BLaER1 treated with 17β-estradiol and CSF1 and Interleukin-3, amounts not matched to agents 10 nM and 100 nM (cell line): ENCODE data around the gene ADIPOQ.

Experiments
- H3K27ac ChIP-seq, 11 experiments: shearing (Covaris generic); formaldehyde crosslinking; 2 replicates each; pipeline ENCODE4 v1.8.1; 2022
- H3K27me3 ChIP-seq, 11 experiments: shearing (Covaris generic); formaldehyde crosslinking; 2 replicates each; pipeline ENCODE4 v1.8.1; 2022
- H3K36me3 ChIP-seq, 11 experiments: shearing (Covaris generic); formaldehyde crosslinking; 2 replicates each; pipeline ENCODE4 v1.8.1; 2022
- H3K4me1 ChIP-seq, 10 experiments: shearing (Covaris generic); formaldehyde crosslinking; 2 replicates each; pipeline ENCODE4 v1.8.1; 2022
- H3K4me2 ChIP-seq, 11 experiments: shearing (Covaris generic); formaldehyde crosslinking; 2 replicates each; pipeline ENCODE4 v1.8.1; 2022
- H3K4me3 ChIP-seq, 10 experiments: shearing (Covaris generic); formaldehyde crosslinking; 2 replicates each; pipeline ENCODE4 v1.8.1; 2022
- H3K9ac ChIP-seq, 11 experiments: shearing (Covaris generic); formaldehyde crosslinking; 2 replicates each; pipeline ENCODE4 v1.8.1; 2022
- H3K9me3 ChIP-seq, 11 experiments: shearing (Covaris generic); formaldehyde crosslinking; replicated peaks in 1 of 11; 2 replicates each; pipeline ENCODE4 v1.8.1; 2022
- H4K20me1 ChIP-seq, 11 experiments: shearing (Covaris generic); formaldehyde crosslinking; 2 replicates each; pipeline ENCODE4 v1.8.1; 2022
- Cebpa-rat ChIP-seq, 11 experiments: shearing (Covaris generic); IDR thresholded peaks; 2 replicates each; pipeline ENCODE4 v1.8.1; 2022

Gene ADIPOQ

GRCh38 chr3:186825294-186825821, 17.2 kb upstream of the ADIPOQ start:
- Histone ChIP-seq H3K9me3 (no peaks in the 10 kb centered on the region), H3K4me2 (peak overlapping the region; percentile 90 to 100 (median 95)), H3K4me1 (peaks cover 26 to 44% (median 34%) of the 10 kb centered on the region in 10 experiments), H3K36me3 (no peaks in the 10 kb centered on the region), H4K20me1 (peaks cover 0 to 18% (median 3%) of the 10 kb centered on the region in 11 experiments; a peak in 5 of 22 replicates), H3K9ac (peak overlapping the region in 8 of 11 experiments; percentile 88 to 95 (median 92); a peak in 14 of 22 replicates), H3K4me3 (peak overlapping the region in 7 of 10 experiments; percentile 75 to 87 (median 79); a peak in 12 of 20 replicates), H3K27me3 (peaks cover 52 to 65% (median 58%) of the 10 kb centered on the region in 11 experiments), H3K27ac (peak overlapping the region in 7 of 11 experiments; percentile 26 to 92 (median 53); a peak in 11 of 22 replicates)
- TF ChIP-seq Cebpa-rat (IDR thresholded peaks at IDR 0.05): no peak

- Histone ChIP-seq H3K36me3 (no peaks in the 10 kb centered on the region), H3K27ac (peak overlapping the region in 7 of 11 experiments; percentile 31 to 92 (median 89); a peak in 11 of 22 replicates), H4K20me1 (peaks cover 0 to 18% (median 3%) of the 10 kb centered on the region in 11 experiments; a peak in 5 of 22 replicates), H3K9ac (peak overlapping the region in 9 of 11 experiments; percentile 80 to 95 (median 92); a peak in 15 of 22 replicates), H3K4me3 (peak overlapping the region; percentile 69 to 87 (median 79); a peak in 18 of 20 replicates), H3K27me3 (peaks cover 52 to 69% (median 60%) of the 10 kb centered on the region in 11 experiments), H3K4me1 (peaks cover 26 to 44% (median 34%) of the 10 kb centered on the region in 10 experiments), H3K4me2 (peak overlapping the region; percentile 90 to 100 (median 95)), H3K9me3 (no peaks in the 10 kb centered on the region)
- TF ChIP-seq Cebpa-rat (IDR thresholded peaks at IDR 0.05): no peak
Measured at GRCh38 chr3:186825872-186826409, 16.6 kb upstream of the ADIPOQ start.

- peak overlapping the region in 7 of 11 experiments; percentile 31 to 92 (median 89); a peak in 13 of 22 replicates for H3K27ac ChIP-seq
Measured at GRCh38 chr3:186826410-186826975, 16.0 kb upstream of the ADIPOQ start.

GRCh38 chr3:186826976-186827857, 15.3 kb upstream of the ADIPOQ start:
- H3K9ac ChIP-seq: peak overlapping the region; percentile 80 to 95 (median 91)
- peak in 9 of 11 experiments; percentile 52 to 89 (median 74); a peak in 15 of 22 replicates for TF ChIP-seq Cebpa-rat (IDR thresholded peaks at IDR 0.05)
- peaks cover 52 to 69% (median 60%) of the 10 kb centered on the region in 11 experiments for H3K27me3 ChIP-seq
- H3K36me3 ChIP-seq: no peaks in the 10 kb centered on the region
- H3K9me3 ChIP-seq: no peaks in the 10 kb centered on the region
- H3K27ac ChIP-seq: peak overlapping the region; percentile 42 to 92 (median 91); a peak in 21 of 22 replicates
- H4K20me1 ChIP-seq: peaks cover 0 to 18% (median 3%) of the 10 kb centered on the region in 11 experiments; a peak in 5 of 22 replicates
- peaks cover 26 to 53% (median 38%) of the 10 kb centered on the region in 10 experiments for H3K4me1 ChIP-seq
- peak overlapping the region; percentile 69 to 87 (median 79) for H3K4me3 ChIP-seq
- peak overlapping the region; percentile 90 to 100 (median 95) for H3K4me2 ChIP-seq

More at GRCh38 chr3:186826410-186826975, 16.0 kb upstream of the ADIPOQ start:
- H3K36me3 ChIP-seq: no peaks in the 10 kb centered on the region
- peaks cover 26 to 46% (median 35%) of the 10 kb centered on the region in 10 experiments for H3K4me1 ChIP-seq
- H4K20me1 ChIP-seq: peaks cover 0 to 18% (median 3%) of the 10 kb centered on the region in 11 experiments; a peak in 5 of 22 replicates
- H3K9me3 ChIP-seq: no peaks in the 10 kb centered on the region
- H3K4me3 ChIP-seq: peak overlapping the region; percentile 69 to 87 (median 79); a peak in 18 of 20 replicates
- peaks cover 52 to 69% (median 60%) of the 10 kb centered on the region in 11 experiments for H3K27me3 ChIP-seq
- peak overlapping the region; percentile 90 to 100 (median 95) for H3K4me2 ChIP-seq
- TF ChIP-seq Cebpa-rat (IDR thresholded peaks at IDR 0.05): no peak
- H3K9ac ChIP-seq: peak overlapping the region in 9 of 11 experiments; percentile 80 to 95 (median 92); a peak in 16 of 22 replicates

- peaks cover 0 to 18% (median 3%) of the 10 kb centered on the region in 11 experiments; a peak in 5 of 22 replicates for H4K20me1 ChIP-seq
- H3K9ac ChIP-seq: no peak overlapping the region
- peaks cover 26 to 58% (median 38%) of the 10 kb centered on the region in 10 experiments for H3K4me1 ChIP-seq
- H3K4me3 ChIP-seq: no peak overlapping the region
- no peak for TF ChIP-seq Cebpa-rat (IDR thresholded peaks at IDR 0.05)
- no peak overlapping the region for H3K27ac ChIP-seq
- H3K4me2 ChIP-seq: peak overlapping the region in 1 of 11 experiments; percentile 93; a peak in 2 of 22 replicates
- no peaks in the 10 kb centered on the region for H3K9me3 ChIP-seq
- peaks cover 52 to 69% (median 60%) of the 10 kb centered on the region in 11 experiments for H3K27me3 ChIP-seq
- H3K36me3 ChIP-seq: no peaks in the 10 kb centered on the region
Measured at GRCh38 chr3:186828340-186828739, 14.2 kb upstream of the ADIPOQ start.

- Histone ChIP-seq H3K4me1 (peaks cover 0 to 28% (median 9%) of the 10 kb centered on the region in 10 experiments; a peak in 19 of 20 replicates), H4K20me1 (no peaks in the 10 kb centered on the region), H3K9ac (no peak overlapping the region), H3K9me3 (no peaks in the 10 kb centered on the region), H3K4me3 (no peak overlapping the region), H3K27me3 (peaks cover 25 to 38% (median 30%) of the 10 kb centered on the region in 11 experiments), H3K4me2 (peak overlapping the region in 5 of 11 experiments; percentile 4 to 79 (median 65); a peak in 9 of 22 replicates), H3K27ac (no peak overlapping the region), H3K36me3 (no peaks in the 10 kb centered on the region)
- no peak for TF ChIP-seq Cebpa-rat (IDR thresholded peaks at IDR 0.05)
Measured at GRCh38 chr3:186831798-186832197, 10.7 kb upstream of the ADIPOQ start.

GRCh38 chr3:186832276-186832675, 10.2 kb upstream of the ADIPOQ start:
- H3K27ac ChIP-seq: no peak overlapping the region; a peak in 1 of 22 replicates
- H3K9me3 ChIP-seq: no peaks in the 10 kb centered on the region
- H3K36me3 ChIP-seq: no peaks in the 10 kb centered on the region
- TF ChIP-seq Cebpa-rat (IDR thresholded peaks at IDR 0.05): no peak
- no peak overlapping the region for H3K4me3 ChIP-seq
- no peaks in the 10 kb centered on the region for H4K20me1 ChIP-seq
- peak overlapping the region in 5 of 11 experiments; percentile 4 to 79 (median 65); a peak in 7 of 22 replicates for H3K4me2 ChIP-seq
- no peak overlapping the region for H3K9ac ChIP-seq
- peaks cover 25 to 34% (median 29%) of the 10 kb centered on the region in 11 experiments for H3K27me3 ChIP-seq
- peaks cover 0 to 28% (median 9%) of the 10 kb centered on the region in 10 experiments; a peak in 19 of 20 replicates for H3K4me1 ChIP-seq
